OCI-LY3 (cell line): ENCODE measurements around the gene APBB2.

Source experiments
- H2AFZ ChIP-seq: fragments of 200-600, 300-600 bp; shearing (Covaris generic); 2 replicates; pipeline ENCODE4 v1.6.0; 2014; ENCODE audit warnings: antibody characterized with exemption, low read depth, low read length
- H3K27ac ChIP-seq: fragments of 200-600, 300-600 bp; sonication (generic); 2 replicates; pipeline ENCODE4 v1.5.1; 2014; ENCODE audit warnings: mild to moderate bottlenecking, low read length, moderate library complexity, mixed read lengths
- H3K27me3 ChIP-seq: fragments of 200-600, 300-600 bp; sonication (generic); 2 replicates; pipeline ENCODE4 v1.6.1; 2014; ENCODE audit warnings: low read depth, low read length, mixed read lengths
- H3K36me3 ChIP-seq: fragments of 200-600, 300-600 bp; sonication (generic); replicated peaks from 2 replicates; pipeline ENCODE3; 2014; ENCODE audit warnings: low read depth, low read length, mixed read lengths
- H3K4me1 ChIP-seq: fragments of 300-600, 200-600 bp; sonication (generic); 2 replicates; pipeline ENCODE4 v1.6.1; 2014; ENCODE audit warnings: low read length, mixed read lengths
- H3K4me2 ChIP-seq: fragments of 200-600, 300-600 bp; sonication (generic); 2 replicates; pipeline ENCODE4 v1.6.1; 2014; ENCODE audit warnings: low read length, mixed read lengths
- H3K4me3 ChIP-seq: fragments of 300-600, 200-600 bp; sonication (generic); 2 replicates; pipeline ENCODE4 v1.5.1; 2014; ENCODE audit warnings: antibody characterized with exemption, mild to moderate bottlenecking, low read length, moderate library complexity
- H3K79me2 ChIP-seq: fragments of 300-600, 200-600 bp; shearing (Covaris generic); 2 replicates; pipeline ENCODE4 v1.6.1; 2014; ENCODE audit warnings: mild to moderate bottlenecking, low read length, mixed read lengths
- H3K9ac ChIP-seq: fragments of 300-600, 200-600 bp; shearing (Covaris generic); 2 replicates; pipeline ENCODE4 v1.6.0; 2014; ENCODE audit warnings: mild to moderate bottlenecking, low read length, moderate library complexity
- H3K9me3 ChIP-seq: fragments of 200-600, 300-600 bp; shearing (Covaris generic); 2 replicates; pipeline ENCODE4 v1.6.1; 2014; ENCODE audit warnings: low read length, mixed read lengths; ENCODE audit not compliant: insufficient read depth
- H4K20me1 ChIP-seq: fragments of 200-600, 300-600 bp; sonication (generic); 2 replicates; pipeline ENCODE4 v1.6.1; 2016; ENCODE audit warnings: low read length, mixed read lengths; ENCODE audit not compliant: insufficient read depth
- CTCF ChIP-seq: fragments of 200-600, 300-600 bp; sonication (generic); IDR thresholded peaks from 2 replicates; pipeline ENCODE4 v1.5.1; 2014; ENCODE audit warnings: antibody characterized with exemption, low read length, low read depth
- EZH2phosphoT487 ChIP-seq: fragments of 200-600 bp; shearing (Covaris generic); IDR thresholded peaks from 2 replicates; pipeline ENCODE4 v1.6.1; 2018; ENCODE audit warnings: antibody characterized with exemption, mixed run types, low read depth

APBB2 gene

GRCh38 chr4:41129128-41129754 is 85.1 kb downstream of the APBB2 start:
- Histone ChIP-seq H3K27me3 (no peaks in the 10 kb centered on the region), H3K4me1 (no peaks in the 10 kb centered on the region)

GRCh38 chr4:41125558-41126311 is 88.6 kb downstream of the APBB2 start:
- Histone ChIP-seq H3K4me3 (no peak overlapping the region), H3K4me2 (no peak overlapping the region), H3K9me3 (no peaks in the 10 kb centered on the region), H4K20me1 (no peaks in the 10 kb centered on the region), H3K4me1 (no peaks in the 10 kb centered on the region), H3K36me3 (no peaks in the 10 kb centered on the region), H3K9ac (no peak overlapping the region), H2AFZ (no peak overlapping the region), H3K79me2 (no peaks in the 10 kb centered on the region), H3K27me3 (no peaks in the 10 kb centered on the region), H3K27ac (no peak overlapping the region)
- TF ChIP-seq CTCF, result no peak
- no peak for TF ChIP-seq EZH2phosphoT487

More at GRCh38 chr4:41129128-41129754, 85.1 kb downstream of the APBB2 start:
- no peak overlapping the region for H3K27ac ChIP-seq
- H3K4me2 ChIP-seq, result no peak overlapping the region
- H3K4me3 ChIP-seq, result no peak overlapping the region
- no peak overlapping the region for H2AFZ ChIP-seq
- TF ChIP-seq EZH2phosphoT487 (no peak), CTCF (no peak)
- H3K36me3 ChIP-seq, result no peaks in the 10 kb centered on the region
- H3K79me2 ChIP-seq, result no peaks in the 10 kb centered on the region
- H4K20me1 ChIP-seq, result no peaks in the 10 kb centered on the region
- H3K9ac ChIP-seq, result no peak overlapping the region
- no peaks in the 10 kb centered on the region for H3K9me3 ChIP-seq

GRCh38 chr4:41124916-41125548 is 89.3 kb downstream of the APBB2 start:
- H3K27ac ChIP-seq, result no peak overlapping the region
- no peak overlapping the region for H3K4me2 ChIP-seq
- H3K4me1 ChIP-seq, result no peaks in the 10 kb centered on the region
- no peaks in the 10 kb centered on the region for H4K20me1 ChIP-seq
- no peaks in the 10 kb centered on the region for H3K9me3 ChIP-seq
- no peaks in the 10 kb centered on the region for H3K27me3 ChIP-seq
- no peak overlapping the region for H3K9ac ChIP-seq
- H3K36me3 ChIP-seq, result no peaks in the 10 kb centered on the region
- no peak overlapping the region for H3K4me3 ChIP-seq
- no peak for TF ChIP-seq EZH2phosphoT487
- TF ChIP-seq CTCF, result no peak
- no peaks in the 10 kb centered on the region for H3K79me2 ChIP-seq
- no peak overlapping the region for H2AFZ ChIP-seq

- Histone ChIP-seq H3K36me3 (no peaks in the 10 kb centered on the region), H4K20me1 (no peaks in the 10 kb centered on the region), H2AFZ (no peak overlapping the region), H3K4me1 (no peaks in the 10 kb centered on the region), H3K9ac (no peak overlapping the region), H3K9me3 (no peaks in the 10 kb centered on the region), H3K79me2 (no peaks in the 10 kb centered on the region), H3K4me2 (no peak overlapping the region), H3K27ac (no peak overlapping the region), H3K27me3 (no peaks in the 10 kb centered on the region), H3K4me3 (no peak overlapping the region)
- TF ChIP-seq CTCF (no peak), EZH2phosphoT487 (no peak)
Observed at GRCh38 chr4:41122775-41123174, 91.6 kb downstream of the APBB2 start.
